ENCODE measurements around the gene SOWAHC. TPM values are rescaled to one million over a fixed set of nuclear protein-coding genes. Genes with fewer than 3 reads are reported as not detected.

SOWAHC gene
- total and polyA plus RNA-seq, 2 of the 13 experiments (the other 11 are each of a cell fraction or from before 2014, with no cell fraction given) = 21.2 to 22.5 TPM

DNA sequence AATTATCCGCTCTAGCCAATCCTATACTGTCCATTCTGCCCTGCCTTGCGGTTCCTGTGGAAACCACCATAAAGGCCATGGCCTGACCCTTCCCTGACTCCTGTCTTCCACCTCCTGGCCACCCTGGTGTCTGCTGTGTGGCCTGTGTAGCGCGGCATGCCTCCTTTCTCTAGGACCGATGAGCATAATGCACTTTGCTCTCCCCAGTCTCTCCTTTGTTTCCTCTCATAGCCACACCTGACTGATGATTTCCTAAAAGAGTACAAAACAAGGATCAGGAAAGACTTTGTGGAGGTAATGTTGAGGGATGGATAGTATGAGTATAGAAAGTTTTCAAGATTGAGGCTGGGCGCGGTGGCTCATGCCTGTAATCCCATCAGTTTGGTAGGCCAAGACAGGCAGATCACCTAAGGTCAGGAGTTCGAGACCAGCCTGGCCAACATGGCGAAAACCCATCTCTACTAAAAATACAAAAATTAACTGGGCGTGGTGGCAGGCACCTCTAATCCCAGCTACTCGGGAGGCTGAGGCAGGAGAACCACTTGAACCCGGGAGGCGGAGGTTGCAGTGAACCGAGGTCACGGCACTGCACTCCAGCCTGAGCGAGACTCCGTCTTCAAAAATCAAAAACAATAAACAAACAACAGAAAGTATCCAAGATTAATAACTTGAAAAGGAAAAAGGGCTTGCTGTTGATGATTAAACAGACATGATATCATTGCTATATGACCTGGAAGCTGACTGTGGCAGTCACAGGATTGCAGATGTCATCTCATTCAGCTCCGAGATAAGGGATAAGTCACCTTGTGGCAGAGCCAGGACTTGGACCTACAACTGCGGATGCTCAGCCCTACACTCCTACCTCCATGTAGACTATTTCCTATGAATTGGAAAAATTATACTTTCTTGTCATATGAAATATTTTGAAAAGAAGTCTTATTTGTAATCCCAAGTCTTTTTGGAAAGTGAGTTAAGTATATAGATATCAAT is 16.6 kb downstream of the SOWAHC start (continued):
- TF ChIP-seq, protein P1, sequence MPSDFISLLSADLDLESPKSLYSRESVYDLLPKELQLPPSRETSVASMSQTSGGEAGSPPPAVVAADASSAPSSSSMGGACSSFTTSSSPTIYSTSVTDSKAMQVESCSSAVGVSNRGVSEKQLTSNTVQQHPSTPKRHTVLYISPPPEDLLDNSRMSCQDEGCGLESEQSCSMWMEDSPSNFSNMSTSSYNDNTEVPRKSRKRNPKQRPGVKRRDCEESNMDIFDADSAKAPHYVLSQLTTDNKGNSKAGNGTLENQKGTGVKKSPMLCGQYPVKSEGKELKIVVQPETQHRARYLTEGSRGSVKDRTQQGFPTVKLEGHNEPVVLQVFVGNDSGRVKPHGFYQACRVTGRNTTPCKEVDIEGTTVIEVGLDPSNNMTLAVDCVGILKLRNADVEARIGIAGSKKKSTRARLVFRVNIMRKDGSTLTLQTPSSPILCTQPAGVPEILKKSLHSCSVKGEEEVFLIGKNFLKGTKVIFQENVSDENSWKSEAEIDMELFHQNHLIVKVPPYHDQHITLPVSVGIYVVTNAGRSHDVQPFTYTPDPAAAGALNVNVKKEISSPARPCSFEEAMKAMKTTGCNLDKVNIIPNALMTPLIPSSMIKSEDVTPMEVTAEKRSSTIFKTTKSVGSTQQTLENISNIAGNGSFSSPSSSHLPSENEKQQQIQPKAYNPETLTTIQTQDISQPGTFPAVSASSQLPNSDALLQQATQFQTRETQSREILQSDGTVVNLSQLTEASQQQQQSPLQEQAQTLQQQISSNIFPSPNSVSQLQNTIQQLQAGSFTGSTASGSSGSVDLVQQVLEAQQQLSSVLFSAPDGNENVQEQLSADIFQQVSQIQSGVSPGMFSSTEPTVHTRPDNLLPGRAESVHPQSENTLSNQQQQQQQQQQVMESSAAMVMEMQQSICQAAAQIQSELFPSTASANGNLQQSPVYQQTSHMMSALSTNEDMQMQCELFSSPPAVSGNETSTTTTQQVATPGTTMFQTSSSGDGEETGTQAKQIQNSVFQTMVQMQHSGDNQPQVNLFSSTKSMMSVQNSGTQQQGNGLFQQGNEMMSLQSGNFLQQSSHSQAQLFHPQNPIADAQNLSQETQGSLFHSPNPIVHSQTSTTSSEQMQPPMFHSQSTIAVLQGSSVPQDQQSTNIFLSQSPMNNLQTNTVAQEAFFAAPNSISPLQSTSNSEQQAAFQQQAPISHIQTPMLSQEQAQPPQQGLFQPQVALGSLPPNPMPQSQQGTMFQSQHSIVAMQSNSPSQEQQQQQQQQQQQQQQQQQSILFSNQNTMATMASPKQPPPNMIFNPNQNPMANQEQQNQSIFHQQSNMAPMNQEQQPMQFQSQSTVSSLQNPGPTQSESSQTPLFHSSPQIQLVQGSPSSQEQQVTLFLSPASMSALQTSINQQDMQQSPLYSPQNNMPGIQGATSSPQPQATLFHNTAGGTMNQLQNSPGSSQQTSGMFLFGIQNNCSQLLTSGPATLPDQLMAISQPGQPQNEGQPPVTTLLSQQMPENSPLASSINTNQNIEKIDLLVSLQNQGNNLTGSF (CRISPR knock-in tag; IDR thresholded peaks at IDR 0.05) = no peak
- no peak for TF ChIP-seq FOXC1 (CRISPR knock-in tag; IDR thresholded peaks at IDR 0.05; ENCODE audit: borderline replicate concordance)
- TF ChIP-seq ZBTB1 (CRISPR knock-in tag; IDR thresholded peaks at IDR 0.05; ENCODE audit: borderline replicate concordance) = no peak
- TF ChIP-seq CC2D1A (CRISPR knock-in tag; IDR thresholded peaks at IDR 0.05) = no peak
- peak; percentile 93 for TF ChIP-seq RXRA (CRISPR knock-in tag; IDR thresholded peaks at IDR 0.05)
- TF ChIP-seq, protein P2, sequence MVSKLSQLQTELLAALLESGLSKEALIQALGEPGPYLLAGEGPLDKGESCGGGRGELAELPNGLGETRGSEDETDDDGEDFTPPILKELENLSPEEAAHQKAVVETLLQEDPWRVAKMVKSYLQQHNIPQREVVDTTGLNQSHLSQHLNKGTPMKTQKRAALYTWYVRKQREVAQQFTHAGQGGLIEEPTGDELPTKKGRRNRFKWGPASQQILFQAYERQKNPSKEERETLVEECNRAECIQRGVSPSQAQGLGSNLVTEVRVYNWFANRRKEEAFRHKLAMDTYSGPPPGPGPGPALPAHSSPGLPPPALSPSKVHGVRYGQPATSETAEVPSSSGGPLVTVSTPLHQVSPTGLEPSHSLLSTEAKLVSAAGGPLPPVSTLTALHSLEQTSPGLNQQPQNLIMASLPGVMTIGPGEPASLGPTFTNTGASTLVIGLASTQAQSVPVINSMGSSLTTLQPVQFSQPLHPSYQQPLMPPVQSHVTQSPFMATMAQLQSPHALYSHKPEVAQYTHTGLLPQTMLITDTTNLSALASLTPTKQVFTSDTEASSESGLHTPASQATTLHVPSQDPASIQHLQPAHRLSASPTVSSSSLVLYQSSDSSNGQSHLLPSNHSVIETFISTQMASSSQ (IDR thresholded peaks at IDR 0.05; ENCODE audit: low read depth) = 0 out of 2 replicates have a peak, but pooled peaks have one; percentile 6
- TF ChIP-seq, protein P2 (CRISPR knock-in tag; IDR thresholded peaks at IDR 0.05; ENCODE audit: borderline replicate concordance) = no peak; the same call in 1 of the 2 replicates
- TF ChIP-seq, protein P3, sequence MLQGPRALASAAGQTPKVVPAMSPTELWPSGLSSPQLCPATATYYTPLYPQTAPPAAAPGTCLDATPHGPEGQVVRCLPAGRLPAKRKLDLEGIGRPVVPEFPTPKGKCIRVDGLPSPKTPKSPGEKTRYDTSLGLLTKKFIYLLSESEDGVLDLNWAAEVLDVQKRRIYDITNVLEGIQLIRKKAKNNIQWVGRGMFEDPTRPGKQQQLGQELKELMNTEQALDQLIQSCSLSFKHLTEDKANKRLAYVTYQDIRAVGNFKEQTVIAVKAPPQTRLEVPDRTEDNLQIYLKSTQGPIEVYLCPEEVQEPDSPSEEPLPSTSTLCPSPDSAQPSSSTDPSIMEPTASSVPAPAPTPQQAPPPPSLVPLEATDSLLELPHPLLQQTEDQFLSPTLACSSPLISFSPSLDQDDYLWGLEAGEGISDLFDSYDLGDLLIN (CRISPR knock-in tag; IDR thresholded peaks at IDR 0.05; ENCODE audit: borderline replicate concordance) = no peak
- TF ChIP-seq SNAPC2 (CRISPR knock-in tag; IDR thresholded peaks at IDR 0.05) = no peak
- TF ChIP-seq, protein P4, sequence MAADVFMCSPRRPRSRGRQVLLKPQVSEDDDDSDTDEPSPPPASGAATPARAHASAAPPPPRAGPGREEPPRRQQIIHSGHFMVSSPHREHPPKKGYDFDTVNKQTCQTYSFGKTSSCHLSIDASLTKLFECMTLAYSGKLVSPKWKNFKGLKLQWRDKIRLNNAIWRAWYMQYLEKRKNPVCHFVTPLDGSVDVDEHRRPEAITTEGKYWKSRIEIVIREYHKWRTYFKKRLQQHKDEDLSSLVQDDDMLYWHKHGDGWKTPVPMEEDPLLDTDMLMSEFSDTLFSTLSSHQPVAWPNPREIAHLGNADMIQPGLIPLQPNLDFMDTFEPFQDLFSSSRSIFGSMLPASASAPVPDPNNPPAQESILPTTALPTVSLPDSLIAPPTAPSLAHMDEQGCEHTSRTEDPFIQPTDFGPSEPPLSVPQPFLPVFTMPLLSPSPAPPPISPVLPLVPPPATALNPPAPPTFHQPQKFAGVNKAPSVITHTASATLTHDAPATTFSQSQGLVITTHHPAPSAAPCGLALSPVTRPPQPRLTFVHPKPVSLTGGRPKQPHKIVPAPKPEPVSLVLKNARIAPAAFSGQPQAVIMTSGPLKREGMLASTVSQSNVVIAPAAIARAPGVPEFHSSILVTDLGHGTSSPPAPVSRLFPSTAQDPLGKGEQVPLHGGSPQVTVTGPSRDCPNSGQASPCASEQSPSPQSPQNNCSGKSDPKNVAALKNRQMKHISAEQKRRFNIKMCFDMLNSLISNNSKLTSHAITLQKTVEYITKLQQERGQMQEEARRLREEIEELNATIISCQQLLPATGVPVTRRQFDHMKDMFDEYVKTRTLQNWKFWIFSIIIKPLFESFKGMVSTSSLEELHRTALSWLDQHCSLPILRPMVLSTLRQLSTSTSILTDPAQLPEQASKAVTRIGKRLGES (CRISPR knock-in tag; IDR thresholded peaks at IDR 0.05; ENCODE audit: borderline replicate concordance) = no peak
- no peak for TF ChIP-seq LCORL (IDR thresholded peaks at IDR 0.05)
- peak; percentile 75; the same call in 1 of the 2 replicates for TF ChIP-seq LCORL (CRISPR knock-in tag; IDR thresholded peaks at IDR 0.05)
- no peak for TF ChIP-seq ZNF432 (CRISPR knock-in tag; IDR thresholded peaks at IDR 0.05; ENCODE audit: borderline replicate concordance)
- TF ChIP-seq ZNF775 (CRISPR knock-in tag; IDR thresholded peaks at IDR 0.05; ENCODE audit: borderline replicate concordance) = no peak
